Upper lobe of left lung (tissue), 6 donors: ENCODE measurements around the gene SNAPIN. TPM values are rescaled to one million over a fixed set of nuclear protein-coding genes. Genes with fewer than 3 reads are reported as not detected.

ENCODE experiments used
- ATAC-seq, 2 donors: fragments of 200-7000 bp; cut with Tn5 transposase; one replicate each; pipeline ENCODE4 v1.9.1; 2022; ENCODE audit warnings: mild to moderate bottlenecking in 2 of 2, moderate library complexity in 2 of 2; ENCODE audit not compliant: low FRiP score in 2 of 2
- DNase-seq, 2 donors: peaks; one replicate each; pipeline ENCODE4 v3.0.0-alpha.2; 2019 to 2020
- H3K27ac ChIP-seq, 4 donors: fragments of 200-600 bp; sonication (generic); one replicate each; pipeline ENCODE4 v1.5.1; 2016 to 2019
- H3K27me3 ChIP-seq, 4 donors: fragments of 200-600 bp; sonication (generic); one replicate each; pipeline ENCODE4 v1.5.1; 2017 to 2019
- H3K36me3 ChIP-seq, 4 donors: fragments of 200-600 bp; sonication (generic); one replicate each; pipeline ENCODE4 v1.5.1; 2016 to 2019
- H3K4me1 ChIP-seq, 4 donors: fragments of 200-600 bp; sonication (generic); one replicate each; pipeline ENCODE4 v1.5.1; 2018 to 2019
- H3K4me3 ChIP-seq, 4 donors: fragments of 200-600 bp; sonication (generic); one replicate each; pipeline ENCODE4 v1.5.1; 2017 to 2019; ENCODE audit warnings: mild to moderate bottlenecking in 2 of 4, moderate library complexity in 1 of 4
- H3K9me3 ChIP-seq, 4 donors: fragments of 200-600 bp; sonication (generic); one replicate each; pipeline ENCODE4 v1.5.1; 2018 to 2019
- CTCF ChIP-seq, 6 experiments: fragments of 450-650 bp in 4 of 6; fragments of 200-600 bp in 2 of 6; sonication (generic) in 2 of 6; IDR thresholded peaks; one replicate each; pipeline ENCODE4 v1.5.1; 2016 to 2019; ENCODE audit warnings: antibody characterized with exemption in 6 of 6
- EP300 ChIP-seq, 4 donors: sonication (generic); formaldehyde crosslinking; IDR thresholded peaks; one replicate each; pipeline ENCODE4 v1.5.1; 2017; ENCODE audit warnings: antibody characterized with exemption in 4 of 4, control low read depth in 2 of 4
- POLR2A ChIP-seq, 4 donors: fragments of 450-650 bp; IDR thresholded peaks; one replicate each; pipeline ENCODE4 v1.5.1; 2016 to 2017; ENCODE audit warnings: antibody characterized with exemption in 4 of 4, mild to moderate bottlenecking in 2 of 4
- POLR2AphosphoS5 ChIP-seq, 2 donors: sonication (generic); formaldehyde crosslinking; IDR thresholded peaks; one replicate each; pipeline ENCODE4 v1.5.1; 2017; ENCODE audit warnings: antibody characterized with exemption in 2 of 2
- WGBS, 2 donors: methylation state at CpG; one replicate each; pipeline ENCODE4 v1.1.5; 2017 to 2018; 5-methylcytosine and 5-hydroxymethylcytosine counted together
- total RNA-seq, 6 donors: library from RNA; depleted of rRNA in 4 of 6; stranded (reverse); fragments of >200 nt in 4 of 6; gene quantifications; one replicate each; pipeline versions ENCODE4 v1.1.0 to v1.2.1, GENCODE V29; 2016 to 2021
- donor health status: DM: no; HTN: no; CAD: no; lungs with moderate emphysema.
- donor health status: DM: no; HTN: yes; CAD: no; lungs with severe emphysema.

Gene SNAPIN
- total RNA-seq, 6 donors from 2014 or later, result 13.5 to 44.4 (median 35.2) TPM

GRCh38 chr1:153629343-153629665 lies 29.2 kb upstream of the SNAPIN start:
- H3K4me1 ChIP-seq, result peaks cover 36 to 83% (median 47%) of the 10 kb centered on the region in 4 donors
- DNase-seq (no peak), ATAC-seq (no peak)
- H3K36me3 ChIP-seq, result peaks cover 0 to 2% (median 0%) of the 10 kb centered on the region in 4 donors
- H3K9me3 ChIP-seq, result no peaks in the 10 kb centered on the region
- no peaks in the 10 kb centered on the region for H3K27me3 ChIP-seq
- WGBS, 2 donors, result 90 to 96% methylated on average over 4 to 5 of the region's 5 CpGs
- TF ChIP-seq EP300 (IDR thresholded peaks at IDR 0.05) (no peak), POLR2A (IDR thresholded peaks at IDR 0.05) (no peak), CTCF (IDR thresholded peaks at IDR 0.05) (no peak)
- peak overlapping the region in 3 of 4 donors; percentile 4 to 95 (median 95) for H3K27ac ChIP-seq
- no peak overlapping the region for H3K4me3 ChIP-seq

- H3K36me3 ChIP-seq, result peaks cover 0 to 2% (median 0%) of the 10 kb centered on the region in 4 donors
- DNase-seq (no peak), ATAC-seq (no peak)
- no peak overlapping the region for H3K4me3 ChIP-seq
- H3K27ac ChIP-seq, result peak overlapping the region in 3 of 4 donors; percentile 24 to 95 (median 56)
- no peaks in the 10 kb centered on the region for H3K27me3 ChIP-seq
- 91% methylated on average over 1 of the region's 1 CpG; no CpG with 5 or more reads in 1 of the 2 donors for WGBS, 2 donors
- H3K9me3 ChIP-seq, result no peaks in the 10 kb centered on the region
- peaks cover 29 to 81% (median 47%) of the 10 kb centered on the region in 4 donors for H3K4me1 ChIP-seq
- TF ChIP-seq POLR2A (IDR thresholded peaks at IDR 0.05) (no peak), CTCF (IDR thresholded peaks at IDR 0.05) (no peak), EP300 (IDR thresholded peaks at IDR 0.05) (no peak), POLR2AphosphoS5 (IDR thresholded peaks at IDR 0.05) (no peak)
These were observed 28.5 kb upstream of the SNAPIN start for GRCh38 chr1:153629971-153630370.

- H3K9me3 ChIP-seq, result no peaks in the 10 kb centered on the region
- no peaks in the 10 kb centered on the region for H3K36me3 ChIP-seq
- no peak overlapping the region for H3K4me3 ChIP-seq
- TF ChIP-seq EP300 (IDR thresholded peaks at IDR 0.05) (no peak), POLR2A (IDR thresholded peaks at IDR 0.05) (no peak), CTCF (IDR thresholded peaks at IDR 0.05) (no peak), POLR2AphosphoS5 (IDR thresholded peaks at IDR 0.05) (no peak)
- H3K4me1 ChIP-seq, result peaks cover 32 to 81% (median 49%) of the 10 kb centered on the region in 4 donors
- H3K27ac ChIP-seq, result peak overlapping the region in 3 of 4 donors; percentile 24 to 95 (median 56)
- 69 to 84% methylated on average over 3 to 7 of the region's 7 CpGs for WGBS, 2 donors
- DNase-seq (no peak), ATAC-seq (no peak)
- H3K27me3 ChIP-seq, result no peaks in the 10 kb centered on the region
These were observed 28.1 kb upstream of the SNAPIN start for GRCh38 chr1:153630384-153630783.

- Histone ChIP-seq H3K9me3 (no peaks in the 10 kb centered on the region), H3K27ac (peak overlapping the region in 3 of 4 donors; percentile 6 to 99 (median 61)), H3K4me1 (peaks cover 32 to 81% (median 50%) of the 10 kb centered on the region in 4 donors), H3K36me3 (peaks cover under 1 to 5% (median 4%) of the 10 kb centered on the region in 4 donors), H3K27me3 (no peaks in the 10 kb centered on the region), H3K4me3 (no peak overlapping the region)
- DNase-seq (no peak), ATAC-seq (no peak)
- WGBS, 2 donors, result 74 to 75% methylated on average over 10 of the region's 10 CpGs
- no peak for TF ChIP-seq EP300 (IDR thresholded peaks at IDR 0.05)
- no peak for TF ChIP-seq POLR2A (IDR thresholded peaks at IDR 0.05)
- no peak for TF ChIP-seq CTCF (IDR thresholded peaks at IDR 0.05)
- no peak for TF ChIP-seq POLR2AphosphoS5 (IDR thresholded peaks at IDR 0.05)
These were observed 27.2 kb upstream of the SNAPIN start for GRCh38 chr1:153631047-153632022.
